ENCODE data around the gene COMTD1. TPM values are rescaled to one million over a fixed set of nuclear protein-coding genes. Genes with fewer than 3 reads are reported as not detected.

Gene COMTD1
- total and polyA plus RNA-seq, 2 donors (not counting 1 experiment from before 2014, with no cell fraction given) = 14.5 to 23.8 TPM

GRCh38 chr10:75260990-75261389 lies 25.2 kb upstream of the COMTD1 start:
- Histone ChIP-seq H4K20me1 (ENCODE audit: control insufficient read depth, insufficient read depth, low read length, poor library complexity, severe bottlenecking) (no peaks in the 10 kb centered on the region), H2AFZ (ENCODE audit: insufficient read depth, low read depth, low read length, poor library complexity, severe bottlenecking) (no peak overlapping the region), H3K27ac (ENCODE audit: low read length in 2 of 2) (no peak overlapping the region), H3K79me2 (ENCODE audit: control insufficient read depth, insufficient read depth, low read length) (no peaks in the 10 kb centered on the region), H3K4me3 (ENCODE audit: control extremely low read depth in 1 of 5, extremely low read depth in 1 of 5, insufficient read depth in 1 of 5, low read depth in 2 of 5, low read length in 4 of 5) (no peak overlapping the region), H3K36me3 (replicated peaks in 1 of 2; ENCODE audit: control extremely low read depth in 1 of 2, control insufficient read depth in 1 of 2, extremely low read depth in 1 of 2, insufficient read depth in 2 of 2, low read length in 1 of 2) (no peaks in the 10 kb centered on the region), H3K4me2 (replicated peaks; ENCODE audit: low read depth, low read length, poor library complexity, severe bottlenecking) (no peak overlapping the region), H3K27me3 (replicated peaks in 1 of 4; ENCODE audit: control extremely low read depth in 1 of 4, control insufficient read depth in 3 of 4, insufficient read depth in 4 of 4, low read length in 3 of 4) (no peaks in the 10 kb centered on the region), H3K4me1 (ENCODE audit: control insufficient read depth in 2 of 2, insufficient read depth in 2 of 2, low read length in 2 of 2) (no peaks in the 10 kb centered on the region), H3K9me3 (ENCODE audit: control extremely low read depth in 1 of 3, control insufficient read depth in 2 of 3, insufficient read depth in 1 of 3, low read length in 2 of 3) (peaks cover 0 to 12% (median 0%) of the 10 kb centered on the region in 3 donors), H3K9ac (ENCODE audit: low read length) (no peak overlapping the region)
- Mint-ChIP-seq H3K4me1 (no peaks in the 10 kb centered on the region), H3K4me3 (no peak overlapping the region), H3K9me3 (ENCODE audit: insufficient read depth) (peaks cover 3% of the 10 kb centered on the region), H3K27me3 (peaks cover 3% of the 10 kb centered on the region), H3K27ac (no peak overlapping the region)
- DNase-seq = no peak
- WGBS (ENCODE audit: insufficient coverage) = 75% methylated on average over 1 of the region's 3 CpGs
- intact Hi-C loops (cut with micrococcal nuclease) = no loop called here
- POLR2A ChIA-PET = no interaction called here
- CTCF ChIA-PET = no interaction called here
- no peak for TF ChIP-seq CTCF (IDR thresholded peaks at IDR 0.05)
- ATAC-seq (ENCODE audit: low read depth) = no peak

- ChIA-PET POLR2A (no interaction called here), CTCF (no interaction called here)
- H3K4me1 ChIP-seq (ENCODE audit: control insufficient read depth in 2 of 2, insufficient read depth in 2 of 2, low read length in 2 of 2) = no peaks in the 10 kb centered on the region
- H4K20me1 ChIP-seq (ENCODE audit: control insufficient read depth, insufficient read depth, low read length, poor library complexity, severe bottlenecking) = no peaks in the 10 kb centered on the region
- no peak overlapping the region for H3K27ac Mint-ChIP-seq
- ATAC-seq (ENCODE audit: low read depth) (no peak), DNase-seq (no peak)
- H3K9me3 ChIP-seq (ENCODE audit: control extremely low read depth in 1 of 3, control insufficient read depth in 2 of 3, insufficient read depth in 1 of 3, low read length in 2 of 3) = peaks cover 0 to 21% (median 18%) of the 10 kb centered on the region in 3 donors
- H3K4me3 ChIP-seq (ENCODE audit: control extremely low read depth in 1 of 5, extremely low read depth in 1 of 5, insufficient read depth in 1 of 5, low read depth in 2 of 5, low read length in 4 of 5) = no peak overlapping the region
- peaks cover 9% of the 10 kb centered on the region for H3K27me3 Mint-ChIP-seq
- H3K4me2 ChIP-seq (replicated peaks; ENCODE audit: low read depth, low read length, poor library complexity, severe bottlenecking) = no peak overlapping the region
- WGBS (ENCODE audit: insufficient coverage) = no CpG with 5 or more reads among the region's 2 CpGs
- no peak overlapping the region for H3K9ac ChIP-seq (ENCODE audit: low read length)
- H3K27ac ChIP-seq (ENCODE audit: low read length in 2 of 2) = no peak overlapping the region
- H3K4me1 Mint-ChIP-seq = no peaks in the 10 kb centered on the region
- H3K9me3 Mint-ChIP-seq (ENCODE audit: insufficient read depth) = peaks cover 8% of the 10 kb centered on the region
- intact Hi-C loops (cut with micrococcal nuclease) = no loop called here
- H3K4me3 Mint-ChIP-seq = no peak overlapping the region
- H3K79me2 ChIP-seq (ENCODE audit: control insufficient read depth, insufficient read depth, low read length) = no peaks in the 10 kb centered on the region
- no peak overlapping the region for H2AFZ ChIP-seq (ENCODE audit: insufficient read depth, low read depth, low read length, poor library complexity, severe bottlenecking)
- TF ChIP-seq CTCF (IDR thresholded peaks at IDR 0.05) (no peak), EZH2 (IDR thresholded peaks at IDR 0.05; ENCODE audit: borderline replicate concordance, insufficient read depth, low read depth, low read length, poor library complexity, severe bottlenecking) (no peak)
- no peaks in the 10 kb centered on the region for H3K27me3 ChIP-seq (replicated peaks in 1 of 4; ENCODE audit: control extremely low read depth in 1 of 4, control insufficient read depth in 3 of 4, insufficient read depth in 4 of 4, low read length in 3 of 4)
- H3K36me3 ChIP-seq (replicated peaks in 1 of 2; ENCODE audit: control extremely low read depth in 1 of 2, control insufficient read depth in 1 of 2, extremely low read depth in 1 of 2, insufficient read depth in 2 of 2, low read length in 1 of 2) = no peaks in the 10 kb centered on the region
Measured at GRCh38 chr10:75254739-75255138, 19.0 kb upstream of the COMTD1 start.

Measured in B cell (primary cell).